NCI-H82 (cell line): ENCODE data around the gene ASPSCR1.
A peak's percentile ranks its signal among the peaks of the same experiment; 100 is the strongest.

Experiments used
- DNase-seq: peaks from one replicate; lab custom pipeline; 2025; lab: John Stamatoyannopoulos, UW

The ASPSCR1 gene

GRCh38 chr17:81999587-81999975, 22.2 kb downstream of the ASPSCR1 start:
- DNase-seq: no peak

DNA sequence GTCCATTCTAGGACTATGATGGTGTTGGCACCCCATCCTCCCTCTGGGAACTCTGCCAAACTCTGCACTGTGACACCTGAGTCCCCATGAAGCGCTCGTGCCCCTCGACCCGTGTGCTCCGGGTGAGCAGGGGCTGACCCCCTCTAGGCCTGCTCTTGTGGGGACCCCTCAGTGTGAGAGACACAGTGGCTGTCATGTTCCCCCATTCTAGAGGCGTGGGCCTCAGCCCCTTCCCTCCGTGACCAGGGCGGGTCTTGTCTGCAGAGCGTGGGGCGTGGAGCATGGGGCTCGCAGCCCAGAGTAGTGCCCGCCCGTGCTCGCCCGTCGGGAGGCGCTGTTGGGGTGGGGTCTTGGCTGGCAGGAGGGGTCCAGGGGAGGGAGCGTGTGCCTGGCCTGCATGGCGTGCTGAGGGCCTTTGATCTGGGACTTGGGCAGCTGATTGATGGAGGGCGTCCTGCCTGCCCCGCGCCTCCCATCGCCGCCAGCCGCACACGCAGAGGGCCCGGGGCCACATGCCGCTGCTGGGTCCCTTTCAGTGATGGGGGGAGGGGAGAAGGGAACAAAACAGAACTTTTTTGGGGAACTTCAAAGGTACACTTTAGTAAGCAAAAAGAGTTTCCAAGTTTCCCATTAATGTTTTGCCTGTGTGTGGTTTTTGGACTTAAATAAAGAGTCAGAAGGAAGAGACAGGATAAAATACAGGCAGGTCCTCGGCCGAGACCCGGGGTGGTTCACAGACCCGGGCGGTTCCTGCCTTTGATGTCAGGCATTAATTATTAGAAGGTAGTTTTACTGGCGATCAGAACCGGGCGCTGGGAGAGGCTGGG, 22.8 kb downstream of the ASPSCR1 start:
- DNase-seq: no peak

GRCh38 chr17:82000803-82001570, 23.6 kb downstream of the ASPSCR1 start:
- DNase-seq: peak; percentile 61

- DNase-seq: no peak
Observed at GRCh38 chr17:82001571-82002056, 24.2 kb downstream of the ASPSCR1 start.

GRCh38 chr17:82003411-82004381, 26.3 kb downstream of the ASPSCR1 start:
- no peak for DNase-seq

GRCh38 chr17:82004517-82005455, 27.4 kb downstream of the ASPSCR1 start:
- DNase-seq: no peak

DNA sequence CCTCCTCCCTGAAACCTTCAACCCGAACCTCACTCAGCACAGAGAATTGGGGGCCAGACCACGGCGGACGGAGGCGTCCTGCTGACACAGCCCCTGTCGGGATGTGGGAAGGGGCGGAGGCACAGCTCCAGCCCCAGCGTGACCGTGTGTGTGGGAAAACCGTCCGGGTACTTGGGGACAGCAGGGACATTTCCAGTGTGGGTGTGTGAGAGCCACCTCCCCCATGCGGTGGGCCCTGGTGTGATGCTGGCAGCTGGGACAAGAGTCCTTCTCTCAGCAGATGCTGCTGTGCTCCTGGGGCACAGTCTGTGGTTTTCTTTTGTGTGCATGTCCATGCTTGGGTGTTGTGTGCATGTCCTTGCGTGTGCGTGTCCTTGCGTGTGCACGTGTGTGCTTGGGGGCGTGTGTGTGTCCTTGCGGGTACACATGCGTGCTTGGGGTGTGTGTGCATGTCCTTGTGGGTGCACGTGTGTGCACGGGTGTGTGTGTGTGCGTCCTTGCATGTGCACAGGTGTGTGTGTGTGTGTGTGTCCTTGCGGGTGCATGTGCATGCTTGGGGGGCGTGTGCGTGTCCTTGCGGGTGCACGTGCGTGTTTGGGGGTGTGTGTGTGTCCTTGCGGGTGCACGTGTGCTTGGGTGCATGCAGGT, 28.4 kb downstream of the ASPSCR1 start:
- no peak for DNase-seq

GRCh38 chr17:82006468-82007227, 29.2 kb downstream of the ASPSCR1 start:
- no peak for DNase-seq

- DNase-seq: no peak
Observed at GRCh38 chr17:82007228-82007494, 29.7 kb downstream of the ASPSCR1 start.

DNA sequence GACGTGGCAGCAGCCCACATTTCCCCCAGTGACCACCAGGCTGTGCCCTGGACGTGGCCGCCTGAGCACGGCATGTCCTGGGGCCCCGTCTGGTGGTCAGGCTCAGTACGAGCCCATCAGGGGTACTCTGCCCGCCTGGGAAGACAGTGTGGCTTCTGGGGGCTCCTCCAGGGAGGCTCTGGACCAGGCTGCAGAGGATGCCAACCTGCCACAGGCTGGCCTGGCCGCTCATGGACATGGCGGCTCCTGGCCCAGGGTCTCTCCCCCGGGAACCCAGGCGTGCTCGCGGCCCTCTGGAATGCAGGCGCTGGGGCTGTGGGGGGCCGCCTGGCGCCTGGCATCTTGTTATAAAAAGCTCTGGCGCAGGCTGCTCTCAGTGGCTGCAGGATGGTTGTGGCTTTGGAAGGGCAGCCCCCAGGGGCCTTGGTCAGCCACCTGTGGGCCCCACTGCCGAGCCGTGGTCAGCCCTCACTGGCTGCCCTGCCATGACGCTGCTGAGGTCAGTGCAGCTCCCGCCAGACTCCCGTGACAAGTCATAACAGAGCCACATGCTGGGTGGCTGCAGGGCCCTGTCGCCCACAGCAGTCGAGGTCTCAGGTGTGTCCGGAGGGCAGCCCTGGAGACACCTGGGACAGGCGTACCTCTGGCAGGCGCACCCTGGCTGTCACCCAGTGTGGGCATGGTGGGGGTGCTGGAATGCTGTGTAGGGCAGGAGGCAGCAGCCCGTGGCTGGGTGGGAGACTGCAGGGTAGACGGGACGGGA, 30.2 kb downstream of the ASPSCR1 start:
- no peak for DNase-seq

DNA sequence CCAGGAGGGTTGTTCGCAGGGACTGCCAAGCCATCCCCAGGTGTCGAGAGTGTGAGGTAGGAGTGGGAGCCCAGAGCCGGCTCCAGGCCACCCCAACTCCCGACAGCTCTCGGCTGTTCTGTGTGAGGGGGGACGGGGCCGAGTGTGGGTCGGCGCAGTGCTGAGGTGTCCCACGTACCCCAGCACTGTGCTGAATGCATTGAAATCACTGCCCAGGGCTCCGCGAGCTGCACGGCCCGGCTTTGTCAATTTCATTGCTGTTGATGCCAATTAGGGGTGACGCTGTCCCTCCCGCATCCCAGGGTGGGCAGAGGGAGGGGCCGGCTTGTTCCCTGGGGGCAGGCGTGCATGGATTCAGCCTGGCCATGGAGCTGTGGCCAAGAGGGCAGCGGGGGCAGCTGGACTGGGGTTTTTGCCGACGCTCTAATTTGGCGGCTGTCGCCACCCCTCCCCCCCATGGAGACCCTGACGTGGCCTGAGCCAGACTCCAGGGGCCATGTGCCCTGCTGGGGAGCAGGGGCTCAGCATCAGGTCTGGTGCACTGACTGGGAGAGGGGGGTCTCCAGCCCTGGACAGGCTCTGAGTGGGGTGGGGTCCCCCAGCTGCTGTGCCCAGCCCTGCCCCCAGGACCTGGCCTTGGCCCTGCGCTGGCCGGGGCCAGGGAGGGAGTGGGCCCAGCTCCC, 31.0 kb downstream of the ASPSCR1 start:
- no peak for DNase-seq

- no peak for DNase-seq
Observed at GRCh38 chr17:82008941-82009405, 31.5 kb downstream of the ASPSCR1 start.

DNA sequence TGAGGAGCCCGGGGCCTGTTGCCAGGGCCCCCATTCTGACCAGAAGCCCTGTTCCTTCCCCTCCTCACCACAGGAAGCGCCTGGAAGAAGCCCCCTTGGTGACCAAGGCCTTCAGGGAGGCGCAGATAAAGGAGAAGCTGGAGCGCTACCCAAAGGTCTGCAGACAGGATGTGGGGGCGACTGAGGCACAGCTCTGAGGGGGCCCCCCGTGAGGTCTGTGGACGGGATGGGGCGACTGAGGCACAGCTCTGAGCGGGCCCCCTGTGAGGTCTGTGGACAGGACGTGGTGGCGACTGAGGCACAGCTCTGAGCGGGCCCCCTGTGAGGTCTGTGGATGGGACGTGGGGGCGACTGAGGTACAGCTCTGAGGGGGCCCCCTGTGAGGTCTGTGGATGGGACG, 32.0 kb downstream of the ASPSCR1 start:
- DNase-seq: no peak

DNA sequence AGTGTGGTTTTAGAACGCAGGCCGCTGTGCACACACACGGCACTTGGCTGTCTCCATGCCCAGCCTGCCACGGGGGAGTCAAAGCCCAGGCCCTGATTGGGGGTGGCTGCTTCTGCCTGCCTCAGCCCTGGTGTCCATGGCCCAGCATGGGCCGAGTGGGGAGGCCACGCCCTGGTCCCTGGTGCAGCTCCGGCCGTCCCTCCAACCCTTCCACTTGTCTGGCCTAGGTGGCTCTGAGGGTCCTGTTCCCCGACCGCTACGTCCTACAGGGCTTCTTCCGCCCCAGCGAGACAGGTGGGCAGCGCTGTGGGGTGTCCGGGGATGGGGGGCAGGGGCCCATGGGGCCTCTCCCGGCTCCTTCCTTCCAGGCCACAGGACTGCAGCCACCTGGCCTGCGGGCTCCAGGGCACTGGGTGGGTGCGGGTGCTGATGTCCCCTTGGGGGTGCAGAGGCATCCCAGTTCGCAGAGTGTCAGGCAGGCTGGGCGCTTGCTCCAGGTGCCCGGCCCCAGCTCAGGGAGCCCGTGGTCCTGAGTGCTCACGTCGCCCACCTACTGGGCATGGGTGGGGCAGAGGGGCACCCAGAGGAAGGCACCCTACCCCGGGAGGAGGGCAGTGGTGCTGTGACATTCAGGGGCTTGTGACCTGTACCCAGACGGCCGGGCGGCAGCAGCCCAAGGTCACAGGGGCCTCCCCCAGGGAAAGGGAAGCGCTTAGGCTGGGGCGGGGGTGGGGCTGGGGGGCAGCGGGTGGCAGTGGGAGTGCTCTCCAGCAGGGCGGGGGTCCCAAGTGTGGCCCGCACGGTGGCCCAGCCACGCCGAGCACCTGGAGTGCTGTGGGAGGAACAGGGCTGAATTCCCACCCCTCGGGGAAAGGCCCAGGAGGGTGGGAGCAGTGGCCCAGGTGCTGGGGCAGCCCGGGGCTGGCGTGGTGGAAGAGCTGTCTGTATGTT, 33.4 kb downstream of the ASPSCR1 start:
- DNase-seq: no peak

GRCh38 chr17:82011617-82012187, 34.3 kb downstream of the ASPSCR1 start:
- no peak for DNase-seq

- DNase-seq: no peak
Observed at GRCh38 chr17:82012261-82012639, 34.8 kb downstream of the ASPSCR1 start.
